ENCODE results near the gene ANXA3. TPM values are rescaled to one million over a fixed set of nuclear protein-coding genes. Genes with fewer than 3 reads are reported as not detected.
"Not testable (repeated sequence)": the region's sequence is repeated elsewhere in the genome, so short reads cannot be mapped to it uniquely, and the experiment has no call there.

Gene ANXA3
- total and polyA plus RNA-seq, 5 donors: 10.9 to 48.1 (median 12.1) TPM

DNA sequence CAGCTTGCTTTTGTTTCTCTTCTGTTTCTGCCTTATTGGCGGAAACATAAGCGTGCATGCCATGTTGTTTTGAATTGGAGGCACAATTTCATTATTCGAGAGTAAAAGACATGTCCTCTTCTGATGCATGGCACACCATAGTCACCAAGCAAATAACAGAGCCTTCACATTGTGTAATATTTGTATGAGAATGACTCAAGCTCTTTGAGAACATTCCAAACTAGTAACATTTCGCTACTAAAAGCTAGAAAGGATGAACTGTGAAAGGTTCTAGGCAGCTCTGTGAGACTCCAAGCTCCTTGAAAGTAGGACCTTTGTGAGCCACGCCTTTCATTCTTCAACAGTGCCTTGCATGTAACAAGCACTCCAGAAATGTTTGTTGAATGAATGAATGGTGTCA, 9.2 kb upstream of the ANXA3 start:
- no peaks in the 10 kb centered on the region for H3K27me3 ChIP-seq (ENCODE audit: control insufficient read depth, insufficient read depth)
- no peaks in the 10 kb centered on the region for H3K4me1 ChIP-seq (ENCODE audit: control insufficient read depth, insufficient read depth, low read length)
- no peak for ATAC-seq
- intact Hi-C loops (cut with DNase I): no loop called here
- H3K27ac ChIP-seq (ENCODE audit: low read length): no peak overlapping the region
- no peak overlapping the region for H3K4me3 ChIP-seq (ENCODE audit: low read length)
- no peak for DNase-seq
- 91% methylated on average over 5 of the region's 5 CpGs for WGBS
- H3K9me3 ChIP-seq (ENCODE audit: control insufficient read depth, low read length): no peaks in the 10 kb centered on the region

DNA sequence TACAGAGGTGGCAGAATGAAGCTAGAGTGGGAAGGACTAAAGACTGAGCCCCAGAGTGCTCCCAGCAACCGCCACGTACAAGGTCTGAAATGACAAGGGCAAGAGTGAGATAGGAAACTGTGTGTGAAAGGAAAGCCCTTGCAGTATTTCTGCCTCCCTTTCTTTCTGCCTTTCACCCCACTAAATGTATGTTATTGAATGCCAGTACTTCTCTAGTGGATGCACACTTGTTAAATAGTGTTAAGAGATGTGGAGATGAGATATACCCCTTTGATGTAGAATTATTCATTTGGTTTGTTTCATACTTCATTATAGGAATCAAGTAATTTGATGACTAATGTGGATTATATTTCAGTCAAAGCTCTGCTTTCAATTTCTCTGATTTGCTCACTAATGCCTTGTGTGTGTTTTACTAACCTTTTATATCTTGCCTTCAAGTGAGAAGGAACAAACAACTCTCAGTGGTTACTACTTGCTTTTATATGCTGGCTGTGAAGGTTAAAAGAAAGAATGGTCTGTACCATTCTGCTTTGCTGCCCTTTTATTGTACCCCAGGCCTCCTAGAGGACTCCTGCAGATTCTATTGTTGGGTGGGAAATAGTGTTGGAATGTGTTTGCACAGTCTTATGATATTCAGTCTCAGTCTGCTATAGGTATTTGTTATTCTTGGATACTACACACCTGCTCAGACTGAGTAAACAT, 8.0 kb upstream of the ANXA3 start:
- DNase-seq (no peak), ATAC-seq (no peak)
- no peaks in the 10 kb centered on the region for H3K9me3 ChIP-seq (ENCODE audit: control insufficient read depth, low read length)
- 78% methylated on average over 2 of the region's 2 CpGs for WGBS
- H3K4me1 ChIP-seq (ENCODE audit: control insufficient read depth, insufficient read depth, low read length): no peaks in the 10 kb centered on the region
- H3K27ac ChIP-seq (ENCODE audit: low read length): no peak overlapping the region
- intact Hi-C loops (cut with DNase I): no loop called here
- H3K4me3 ChIP-seq (ENCODE audit: low read length): no peak overlapping the region
- no peaks in the 10 kb centered on the region for H3K27me3 ChIP-seq (ENCODE audit: control insufficient read depth, insufficient read depth)

DNA sequence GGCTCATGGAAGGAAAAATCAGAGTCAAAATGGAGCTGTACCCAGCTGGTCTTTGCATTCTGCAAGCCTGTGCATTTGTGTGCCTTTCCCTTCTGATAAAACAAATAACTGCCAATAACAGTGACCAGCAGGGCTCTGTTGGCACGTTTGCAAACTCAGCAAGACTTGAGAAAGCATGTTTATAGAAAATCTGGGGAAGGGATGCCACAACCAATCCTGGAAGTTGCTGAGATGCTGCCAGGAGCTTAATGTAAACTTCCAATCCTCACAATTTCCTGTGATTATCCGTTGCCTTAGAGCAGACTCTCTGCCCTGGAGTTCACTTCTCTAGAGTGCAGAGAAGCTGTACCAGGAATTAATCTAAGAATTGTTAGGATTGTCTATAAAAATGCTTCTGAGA, 6.9 kb upstream of the ANXA3 start:
- no peak overlapping the region for H3K4me3 ChIP-seq (ENCODE audit: low read length)
- intact Hi-C loops (cut with DNase I): no loop called here
- DNase-seq: no peak
- H3K4me1 ChIP-seq (ENCODE audit: control insufficient read depth, insufficient read depth, low read length): no peaks in the 10 kb centered on the region
- ATAC-seq: no peak
- H3K9me3 ChIP-seq (ENCODE audit: control insufficient read depth, low read length): no peaks in the 10 kb centered on the region
- H3K27ac ChIP-seq (ENCODE audit: low read length): no peak overlapping the region
- WGBS: 57% methylated on average over 2 of the region's 2 CpGs
- H3K27me3 ChIP-seq (ENCODE audit: control insufficient read depth, insufficient read depth): no peaks in the 10 kb centered on the region

DNA sequence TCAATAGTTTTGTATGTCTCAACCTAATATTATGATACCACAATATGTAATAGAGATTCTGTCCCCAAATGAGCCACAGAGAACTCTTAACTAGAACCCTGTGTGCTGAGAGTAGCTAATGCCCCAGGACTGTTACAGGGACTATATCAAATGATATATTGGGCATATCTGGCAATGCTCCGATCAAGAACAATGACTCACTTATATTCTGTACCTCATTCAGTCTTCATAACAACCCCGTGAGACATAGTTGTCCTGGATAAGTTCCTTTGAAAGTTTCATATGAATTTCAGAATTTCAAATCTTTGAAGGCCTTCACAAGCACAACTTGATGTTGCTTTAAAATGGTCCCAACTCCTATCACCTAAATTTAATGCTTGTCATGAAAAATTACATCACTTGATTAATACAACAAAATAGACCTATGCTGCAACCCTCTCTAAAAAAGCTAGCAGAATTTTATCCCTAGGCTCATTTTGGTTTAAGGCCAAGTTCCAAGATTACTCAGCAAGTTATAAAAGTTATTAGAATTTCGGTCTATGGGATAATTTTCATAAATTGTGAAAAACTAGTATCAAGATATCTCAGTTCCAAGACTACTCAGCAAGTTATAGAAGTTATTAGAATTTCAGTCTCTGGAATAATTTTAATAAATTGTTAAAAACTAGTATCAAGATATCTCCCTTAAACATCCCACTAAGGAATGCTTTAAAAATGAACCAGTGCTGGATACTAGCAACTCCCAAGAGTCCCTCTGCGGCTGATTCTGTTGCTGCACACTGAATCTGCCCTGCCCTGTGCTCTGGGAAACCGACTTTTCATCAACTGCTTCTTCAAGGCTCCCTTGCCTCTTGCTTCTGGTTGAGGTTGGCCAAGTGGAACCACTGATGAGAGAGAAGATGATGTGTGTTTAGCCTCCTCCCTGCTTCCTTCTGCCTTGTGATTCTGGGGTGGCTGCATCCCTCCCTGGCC, 6.0 kb upstream of the ANXA3 start:
- WGBS: 61% methylated on average over 5 of the region's 5 CpGs
- H3K9me3 ChIP-seq (ENCODE audit: control insufficient read depth, low read length): no peaks in the 10 kb centered on the region
- H3K4me1 ChIP-seq (ENCODE audit: control insufficient read depth, insufficient read depth, low read length): no peaks in the 10 kb centered on the region
- no peaks in the 10 kb centered on the region for H3K27me3 ChIP-seq (ENCODE audit: control insufficient read depth, insufficient read depth)
- DNase-seq (peak; percentile 28 to 67 (median 46)), ATAC-seq (peak; percentile 73 to 80)
- H3K4me3 ChIP-seq (ENCODE audit: low read length): no peak overlapping the region
- intact Hi-C loops (cut with DNase I): no loop called here
- no peak overlapping the region for H3K27ac ChIP-seq (ENCODE audit: low read length)

DNA sequence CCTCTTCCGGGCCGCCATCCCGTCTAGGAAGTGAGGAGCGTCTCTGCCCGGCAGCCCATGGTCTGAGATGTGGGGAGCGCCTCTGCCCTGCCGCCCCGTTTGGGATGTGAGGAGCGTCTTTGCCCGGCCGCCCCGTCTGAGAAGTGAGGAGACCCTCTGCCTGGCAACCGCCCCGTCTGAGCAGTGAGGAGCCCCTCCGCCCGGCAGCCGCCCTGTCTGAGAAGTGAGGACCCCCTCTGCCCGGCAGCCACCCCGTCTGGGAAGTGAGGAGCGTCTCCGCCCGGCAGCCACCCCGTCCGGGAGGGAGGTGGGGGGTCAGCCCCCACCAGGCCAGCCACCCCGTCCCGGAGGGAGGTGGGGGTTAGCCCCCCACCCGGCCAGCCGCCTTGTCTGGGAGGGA, 3.7 kb upstream of the ANXA3 start:
- H3K27me3 ChIP-seq (ENCODE audit: control insufficient read depth, insufficient read depth); H3K9me3 ChIP-seq (ENCODE audit: control insufficient read depth, low read length); intact Hi-C loops (cut with DNase I); H3K4me1 ChIP-seq (ENCODE audit: control insufficient read depth, insufficient read depth, low read length); DNase-seq; H3K27ac ChIP-seq (ENCODE audit: low read length); ATAC-seq; H3K4me3 ChIP-seq (ENCODE audit: low read length): not testable (repeated sequence)
- 93% methylated on average over 28 of the region's 28 CpGs for WGBS

DNA sequence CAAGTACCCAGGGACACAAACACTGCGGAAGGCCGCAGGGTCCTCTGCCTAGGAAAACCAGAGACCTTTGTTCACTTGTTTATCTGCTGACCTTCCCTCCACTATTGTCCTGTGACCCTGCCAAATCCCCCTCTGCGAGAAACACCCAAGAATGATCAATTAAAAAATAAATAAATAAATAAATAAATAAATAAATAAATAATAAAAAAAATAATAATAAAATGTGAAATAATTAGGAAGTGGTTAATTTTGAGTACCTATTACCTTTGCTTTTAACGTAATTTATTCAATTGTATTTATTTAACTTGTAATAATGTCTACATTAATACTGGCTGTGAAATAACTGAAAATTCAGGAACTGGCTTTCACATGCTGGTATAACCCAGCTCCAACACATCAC, 2.7 kb upstream of the ANXA3 start:
- ATAC-seq; intact Hi-C loops (cut with DNase I); H3K9me3 ChIP-seq (ENCODE audit: control insufficient read depth, low read length); H3K4me3 ChIP-seq (ENCODE audit: low read length); H3K27ac ChIP-seq (ENCODE audit: low read length); DNase-seq; H3K4me1 ChIP-seq (ENCODE audit: control insufficient read depth, insufficient read depth, low read length); H3K27me3 ChIP-seq (ENCODE audit: control insufficient read depth, insufficient read depth): not testable (repeated sequence)
- WGBS: 96% methylated on average over 2 of the region's 4 CpGs

DNA sequence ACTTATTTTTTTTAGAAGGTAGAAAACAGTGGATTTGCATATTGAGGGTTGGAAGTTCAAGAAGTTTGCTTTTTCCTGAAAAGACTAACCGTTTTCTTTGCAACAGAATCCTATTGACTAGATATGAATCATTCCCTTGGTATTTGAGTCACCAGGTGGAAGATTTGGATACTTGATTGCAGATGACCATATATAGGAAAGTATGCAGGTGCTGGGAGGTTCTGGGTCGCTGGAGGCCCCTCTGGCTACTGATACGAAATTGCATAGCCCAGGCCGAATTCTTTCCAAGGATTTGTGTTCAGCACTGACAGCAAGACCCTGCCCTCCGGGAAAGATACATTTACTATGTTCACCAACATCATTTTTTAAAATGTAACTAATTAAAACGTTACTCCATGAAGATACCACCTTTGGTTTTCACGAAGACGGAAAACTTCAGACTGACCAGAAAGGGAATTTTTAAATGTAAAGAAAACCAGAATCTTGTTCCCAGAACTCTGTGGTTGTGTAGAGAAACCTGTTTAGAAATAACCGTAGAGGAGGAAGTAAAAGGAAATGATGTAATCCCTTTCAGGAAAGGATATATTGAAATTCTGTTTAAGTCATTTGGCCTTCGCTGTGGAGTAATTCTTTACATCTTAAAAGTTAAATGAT, 946 bp downstream of the ANXA3 start:
- ATAC-seq (peak in 1 of 2 donors; percentile 10), DNase-seq (no peak)
- WGBS: 64% methylated on average over 10 of the region's 10 CpGs
- intact Hi-C loops (cut with DNase I): no loop called here
- Histone ChIP-seq H3K4me1 (ENCODE audit: control insufficient read depth, insufficient read depth, low read length) (no peaks in the 10 kb centered on the region), H3K9me3 (ENCODE audit: control insufficient read depth, low read length) (no peaks in the 10 kb centered on the region), H3K4me3 (ENCODE audit: low read length) (peak overlapping the region; percentile 56), H3K27ac (ENCODE audit: low read length) (peak overlapping the region; percentile 42), H3K27me3 (ENCODE audit: control insufficient read depth, insufficient read depth) (no peaks in the 10 kb centered on the region)

DNA sequence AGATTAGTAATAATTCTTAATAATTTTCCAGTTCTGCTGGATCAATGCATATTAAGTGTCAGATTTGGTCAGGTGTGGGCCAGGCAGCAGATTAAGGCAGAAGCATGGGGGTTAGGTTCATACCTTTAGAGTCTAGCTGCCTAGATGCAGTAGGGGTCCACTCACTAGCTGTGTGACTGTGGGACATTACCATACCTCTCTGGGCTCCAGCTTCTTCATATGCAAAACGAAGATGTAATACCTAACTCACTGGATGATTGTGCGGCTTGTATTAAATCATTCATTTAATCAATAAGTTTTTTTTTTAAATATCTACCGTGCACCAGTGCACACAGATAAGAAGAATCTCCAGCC, 1.4 kb downstream of the ANXA3 start:
- peak overlapping the region; percentile 57 for H3K27ac ChIP-seq (ENCODE audit: low read length)
- H3K27me3 ChIP-seq (ENCODE audit: control insufficient read depth, insufficient read depth): no peaks in the 10 kb centered on the region
- 80% methylated on average over 3 of the region's 3 CpGs for WGBS
- no peaks in the 10 kb centered on the region for H3K4me1 ChIP-seq (ENCODE audit: control insufficient read depth, insufficient read depth, low read length)
- no peaks in the 10 kb centered on the region for H3K9me3 ChIP-seq (ENCODE audit: control insufficient read depth, low read length)
- no peak for DNase-seq
- peak overlapping the region; percentile 56 for H3K4me3 ChIP-seq (ENCODE audit: low read length)
- no peak for ATAC-seq
- intact Hi-C loops (cut with DNase I): no loop called here

DNA sequence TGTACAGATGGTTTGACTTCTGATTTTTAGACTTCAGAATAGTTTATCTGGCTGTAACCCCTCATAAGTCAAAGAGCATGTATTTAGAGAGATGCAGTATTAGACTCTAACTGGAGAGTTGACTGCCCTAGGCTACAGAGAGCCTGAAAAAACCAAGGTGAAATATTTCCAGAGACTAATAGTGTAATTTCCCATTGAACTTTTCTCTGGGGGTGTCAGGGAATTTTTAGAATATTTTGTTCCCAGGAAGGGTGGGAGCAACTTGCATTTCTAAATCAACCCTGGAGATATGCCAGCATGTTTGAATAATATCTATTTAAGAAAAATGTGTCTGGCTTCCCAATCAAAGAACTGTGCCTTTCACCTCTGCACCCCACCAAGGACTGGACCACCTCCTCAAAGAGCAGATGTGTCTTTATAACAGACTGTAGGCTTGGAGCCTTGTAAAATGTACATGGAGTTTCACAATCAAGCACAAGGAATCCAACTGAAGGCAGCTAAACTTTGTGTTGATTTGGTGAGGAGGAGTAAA, 2.0 kb downstream of the ANXA3 start:
- peak; percentile 13 to 47 for ATAC-seq
- intact Hi-C loops (cut with DNase I): no loop called here
- H3K4me3 ChIP-seq (ENCODE audit: low read length): no peak overlapping the region

DNA sequence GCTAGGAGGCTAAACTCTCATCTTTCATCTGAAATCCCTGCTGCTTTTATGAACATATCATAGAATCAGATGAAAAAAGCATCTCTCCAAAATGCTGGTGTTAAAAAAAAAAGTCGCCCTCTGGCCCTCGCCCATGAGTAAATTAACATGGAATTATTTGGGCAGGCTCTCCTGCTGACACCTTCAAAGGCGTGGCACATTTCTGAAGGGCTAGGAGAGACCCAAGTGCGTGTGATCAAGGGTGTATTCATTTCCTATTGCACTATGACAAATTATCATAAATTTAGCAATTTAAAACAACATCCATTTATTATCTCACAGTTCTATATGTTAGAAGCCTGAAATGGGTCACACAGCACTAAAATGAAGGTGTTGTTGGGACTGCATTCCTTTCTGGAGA, 5.1 kb downstream of the ANXA3 start:
- intact Hi-C loops (cut with DNase I): no loop called here
- WGBS: 93% methylated on average over 4 of the region's 4 CpGs
- H3K27me3 ChIP-seq (ENCODE audit: control insufficient read depth, insufficient read depth): no peaks in the 10 kb centered on the region

More for the DNA sequence above, 2.0 kb downstream of the ANXA3 start:
- Histone ChIP-seq H3K4me1 (ENCODE audit: control insufficient read depth, insufficient read depth, low read length) (no peaks in the 10 kb centered on the region), H3K27ac (ENCODE audit: low read length) (peak overlapping the region; percentile 40), H3K27me3 (ENCODE audit: control insufficient read depth, insufficient read depth) (no peaks in the 10 kb centered on the region), H3K9me3 (ENCODE audit: control insufficient read depth, low read length) (no peaks in the 10 kb centered on the region)
- no peak for DNase-seq

DNA sequence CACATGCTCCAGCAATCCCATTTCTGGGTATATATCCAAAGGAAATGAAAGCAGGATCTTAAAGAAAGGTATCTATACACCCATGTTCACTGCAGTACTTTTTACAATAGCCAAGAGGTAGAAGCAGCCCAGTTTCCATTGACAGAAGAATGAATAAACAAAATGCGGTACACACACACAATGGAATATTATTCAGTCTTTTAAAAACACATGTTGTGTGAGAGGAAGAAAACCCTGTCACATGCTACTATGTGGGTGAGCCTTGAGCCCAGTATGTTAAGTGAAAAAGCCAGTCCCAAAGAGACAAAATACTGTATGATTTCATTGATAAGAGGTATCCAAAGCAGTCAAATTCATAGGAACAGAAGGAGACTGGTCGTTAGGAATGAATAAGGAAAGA, 6.3 kb downstream of the ANXA3 start:
- ATAC-seq (no peak), DNase-seq (no peak)
- intact Hi-C loops (cut with DNase I): no loop called here
- Histone ChIP-seq H3K27ac (ENCODE audit: low read length) (no peak overlapping the region), H3K4me3 (ENCODE audit: low read length) (no peak overlapping the region), H3K9me3 (ENCODE audit: control insufficient read depth, low read length) (no peaks in the 10 kb centered on the region), H3K4me1 (ENCODE audit: control insufficient read depth, insufficient read depth, low read length) (peaks cover 13% of the 10 kb centered on the region), H3K27me3 (ENCODE audit: control insufficient read depth, insufficient read depth) (no peaks in the 10 kb centered on the region)
- 60% methylated on average over 2 of the region's 2 CpGs for WGBS

More for the DNA sequence above, 5.1 kb downstream of the ANXA3 start:
- ATAC-seq: no peak
- H3K4me3 ChIP-seq (ENCODE audit: low read length): no peak overlapping the region
- no peak for DNase-seq
- peaks cover 11% of the 10 kb centered on the region for H3K4me1 ChIP-seq (ENCODE audit: control insufficient read depth, insufficient read depth, low read length)
- H3K9me3 ChIP-seq (ENCODE audit: control insufficient read depth, low read length): no peaks in the 10 kb centered on the region
- no peak overlapping the region for H3K27ac ChIP-seq (ENCODE audit: low read length)
